ENCODE results near the gene PNKD. TPM values are rescaled to one million over a fixed set of nuclear protein-coding genes. Genes with fewer than 3 reads are reported as not detected.

Gene PNKD
- total RNA-seq, 4 donors from 2014 or later: 26.1 to 50.4 (median 46.7) TPM

- TF ChIP-seq, protein P1, sequence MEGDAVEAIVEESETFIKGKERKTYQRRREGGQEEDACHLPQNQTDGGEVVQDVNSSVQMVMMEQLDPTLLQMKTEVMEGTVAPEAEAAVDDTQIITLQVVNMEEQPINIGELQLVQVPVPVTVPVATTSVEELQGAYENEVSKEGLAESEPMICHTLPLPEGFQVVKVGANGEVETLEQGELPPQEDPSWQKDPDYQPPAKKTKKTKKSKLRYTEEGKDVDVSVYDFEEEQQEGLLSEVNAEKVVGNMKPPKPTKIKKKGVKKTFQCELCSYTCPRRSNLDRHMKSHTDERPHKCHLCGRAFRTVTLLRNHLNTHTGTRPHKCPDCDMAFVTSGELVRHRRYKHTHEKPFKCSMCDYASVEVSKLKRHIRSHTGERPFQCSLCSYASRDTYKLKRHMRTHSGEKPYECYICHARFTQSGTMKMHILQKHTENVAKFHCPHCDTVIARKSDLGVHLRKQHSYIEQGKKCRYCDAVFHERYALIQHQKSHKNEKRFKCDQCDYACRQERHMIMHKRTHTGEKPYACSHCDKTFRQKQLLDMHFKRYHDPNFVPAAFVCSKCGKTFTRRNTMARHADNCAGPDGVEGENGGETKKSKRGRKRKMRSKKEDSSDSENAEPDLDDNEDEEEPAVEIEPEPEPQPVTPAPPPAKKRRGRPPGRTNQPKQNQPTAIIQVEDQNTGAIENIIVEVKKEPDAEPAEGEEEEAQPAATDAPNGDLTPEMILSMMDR (IDR thresholded peaks at IDR 0.05; ENCODE audit: low read depth): no peak
Measured at GRCh38 chr2:218395456-218395825, 125.1 kb downstream of the PNKD start.

GRCh38 chr2:218395826-218396687, 125.7 kb downstream of the PNKD start:
- TF ChIP-seq, protein P1 (IDR thresholded peaks at IDR 0.05; ENCODE audit: low read depth): no peak

Small RNA genes lying within 50 kb of the gene (small RNA-seq; reads per million reads assigned to genes)
- gene MIR6810: not detected

Other genes with a start within 250 kb of the PNKD start
- 1 to 10 TPM in 1 of 4 donors, under 1 TPM in 1, not detected in 2; 0.85 to 2.4 TPM for gene RUFY4, start 201.3 kb upstream of the PNKD start, total RNA-seq
- gene CXCR2, start 144.5 kb upstream of the PNKD start, total RNA-seq: 1 to 10 TPM in 2 of 4 donors, under 1 TPM in 1, not detected in 1; 0.34 to 3.0 (median 1.6) TPM
- gene CXCR1, start 103.6 kb upstream of the PNKD start, total RNA-seq: 1 to 10 TPM in 1 of 4 donors, not detected in 3; 2.3 TPM
- gene ARPC2, start 53.3 kb upstream of the PNKD start, total RNA-seq: 100 to 1,000 TPM; 273 to 501 (median 341) TPM
- gene GPBAR1, start 9.5 kb upstream of the PNKD start, total RNA-seq: 10 to 100 TPM; 10.9 to 28.1 (median 16.8) TPM
- 100 to 1,000 TPM in 3 of 4 donors, 10 to 100 TPM in 1; 94.9 to 186 (median 123) TPM for gene AAMP, start 382 bp upstream of the PNKD start, total RNA-seq
- 100 to 1,000 TPM; 246 to 398 (median 281) TPM for gene TMBIM1, start 22.0 kb downstream of the PNKD start, total RNA-seq
- gene CATIP, start 86.3 kb downstream of the PNKD start, total RNA-seq: not detected
- gene SLC11A1, start 111.8 kb downstream of the PNKD start, total RNA-seq: 100 to 1,000 TPM in 1 of 4 donors, 10 to 100 TPM in 3; 50.5 to 103 (median 65.4) TPM
- gene CTDSP1, start 129.3 kb downstream of the PNKD start, total RNA-seq: 100 to 1,000 TPM in 2 of 4 donors, 10 to 100 TPM in 2; 74.7 to 163 (median 96.3) TPM
- gene VIL1, start 148.6 kb downstream of the PNKD start, total RNA-seq: not detected

Measured in subcutaneous adipose tissue (tissue), 4 donors.